ENCODE results near the gene SMTNL2. TPM values are rescaled to one million over a fixed set of nuclear protein-coding genes. Genes with fewer than 3 reads are reported as not detected.

The SMTNL2 gene
- total RNA-seq, 2 donors from 2014 or later: 0.51 to 0.79 TPM

- no peak overlapping the region for H3K4me3 ChIP-seq (ENCODE audit: low read length)
- TF ChIP-seq CTCF (conservative IDR thresholded peaks at IDR 0.05): no peak
- no peaks in the 10 kb centered on the region for H3K9me3 ChIP-seq (ENCODE audit: control insufficient read depth, low read length)
- H3K27ac ChIP-seq (ENCODE audit: low read depth, low read length): no peak overlapping the region
- 97% methylated on average over 3 of the region's 4 CpGs; no CpG with 5 or more reads in 1 of the 2 experiments for WGBS, 2 experiments (ENCODE audit: insufficient coverage in 1 of 2, insufficient read length in 1 of 2)
- Mint-ChIP-seq H3K36me3 (ENCODE audit: low read depth) (no peaks in the 10 kb centered on the region), H3K27ac (no peak overlapping the region), H3K4me3 (no peak overlapping the region), H3K9me3 (peaks cover 5% of the 10 kb centered on the region), H3K4me1 (peaks cover 7% of the 10 kb centered on the region), H3K27me3 (ENCODE audit: insufficient read depth) (peaks cover 5% of the 10 kb centered on the region)
- no peaks in the 10 kb centered on the region for H3K27me3 ChIP-seq (ENCODE audit: control insufficient read depth, insufficient read depth, low read length, poor library complexity, severe bottlenecking)
- H3K36me3 ChIP-seq (ENCODE audit: control insufficient read depth, insufficient read depth, low read length): no peaks in the 10 kb centered on the region
- H3K4me1 ChIP-seq (ENCODE audit: control insufficient read depth, insufficient read depth, low read length): peaks cover 9% of the 10 kb centered on the region
- no peak for DNase-seq
- H3K9ac ChIP-seq (ENCODE audit: extremely low read depth, low read length, poor library complexity, severe bottlenecking): no peak overlapping the region
Measured at GRCh38 chr17:4573115-4573514, 11.2 kb upstream of the SMTNL2 start.

GRCh38 chr17:4573669-4574068, 10.7 kb upstream of the SMTNL2 start:
- Histone ChIP-seq H3K27me3 (ENCODE audit: control insufficient read depth, insufficient read depth, low read length, poor library complexity, severe bottlenecking) (no peaks in the 10 kb centered on the region), H3K36me3 (ENCODE audit: control insufficient read depth, insufficient read depth, low read length) (no peaks in the 10 kb centered on the region), H3K27ac (ENCODE audit: low read depth, low read length) (no peak overlapping the region), H3K4me3 (ENCODE audit: low read length) (no peak overlapping the region), H3K4me1 (ENCODE audit: control insufficient read depth, insufficient read depth, low read length) (peaks cover 9% of the 10 kb centered on the region), H3K9ac (ENCODE audit: extremely low read depth, low read length, poor library complexity, severe bottlenecking) (no peak overlapping the region), H3K9me3 (ENCODE audit: control insufficient read depth, low read length) (no peaks in the 10 kb centered on the region)
- H3K4me1 Mint-ChIP-seq: peaks cover 7% of the 10 kb centered on the region
- H3K9me3 Mint-ChIP-seq: peaks cover 5% of the 10 kb centered on the region
- H3K27me3 Mint-ChIP-seq (ENCODE audit: insufficient read depth): peaks cover 5% of the 10 kb centered on the region
- DNase-seq: no peak
- H3K27ac Mint-ChIP-seq: no peak overlapping the region
- H3K36me3 Mint-ChIP-seq (ENCODE audit: low read depth): no peaks in the 10 kb centered on the region
- 57 to 84% methylated on average over 3 to 7 of the region's 7 CpGs for WGBS, 2 experiments (ENCODE audit: insufficient coverage in 1 of 2, insufficient read length in 1 of 2)
- H3K4me3 Mint-ChIP-seq: no peak overlapping the region
- no peak for TF ChIP-seq CTCF (conservative IDR thresholded peaks at IDR 0.05)

GRCh38 chr17:4574448-4575045, 9.8 kb upstream of the SMTNL2 start:
- Histone ChIP-seq H3K36me3 (ENCODE audit: control insufficient read depth, insufficient read depth, low read length) (no peaks in the 10 kb centered on the region), H3K27me3 (ENCODE audit: control insufficient read depth, insufficient read depth, low read length, poor library complexity, severe bottlenecking) (no peaks in the 10 kb centered on the region), H3K4me1 (ENCODE audit: control insufficient read depth, insufficient read depth, low read length) (peaks cover 9% of the 10 kb centered on the region), H3K9ac (ENCODE audit: extremely low read depth, low read length, poor library complexity, severe bottlenecking) (no peak overlapping the region), H3K4me3 (ENCODE audit: low read length) (no peak overlapping the region), H3K9me3 (ENCODE audit: control insufficient read depth, low read length) (no peaks in the 10 kb centered on the region), H3K27ac (ENCODE audit: low read depth, low read length) (no peak overlapping the region)
- no peak for TF ChIP-seq CTCF (conservative IDR thresholded peaks at IDR 0.05)
- Mint-ChIP-seq H3K27me3 (ENCODE audit: insufficient read depth) (peaks cover 5% of the 10 kb centered on the region), H3K4me3 (no peak overlapping the region), H3K9me3 (peaks cover 5% of the 10 kb centered on the region), H3K36me3 (ENCODE audit: low read depth) (no peaks in the 10 kb centered on the region), H3K4me1 (peaks cover 7% of the 10 kb centered on the region), H3K27ac (no peak overlapping the region)
- no peak for DNase-seq
- 91 to 100% methylated on average over 6 to 9 of the region's 9 CpGs for WGBS, 2 experiments (ENCODE audit: insufficient coverage in 1 of 2, insufficient read length in 1 of 2)
